MM.1S (cell line): ENCODE data around the gene CTSH.

ENCODE experiments used
- DNase-seq: peaks from one replicate; pipeline ENCODE4 v3.0.0-alpha.2; 2015
- H2AFZ ChIP-seq: fragments of 300-600 bp; sonication (generic); 2 replicates; pipeline ENCODE4 v1.6.0; 2016; ENCODE audit warnings: antibody characterized with exemption, low read length
- H3F3A ChIP-seq: fragments of 300-600 bp; sonication (generic); 2 replicates; pipeline ENCODE4 v1.6.1; 2016; ENCODE audit warnings: mild to moderate bottlenecking, antibody characterized with exemption, low read length, moderate library complexity, mixed read lengths; ENCODE audit not compliant: insufficient read depth
- H3K27ac ChIP-seq: fragments of 300-600 bp; sonication (generic); 2 replicates; pipeline ENCODE4 v1.5.1; 2016; ENCODE audit warnings: mild to moderate bottlenecking, low read length
- H3K27me3 ChIP-seq: fragments of 300-600 bp; sonication (generic); replicated peaks from 2 replicates; pipeline ENCODE4 v1.6.0; 2016; ENCODE audit warnings: low read length; ENCODE audit not compliant: insufficient read depth
- H3K36me3 ChIP-seq: fragments of 300-600 bp; sonication (generic); replicated peaks from 2 replicates; pipeline ENCODE4 v1.6.1; 2016; ENCODE audit warnings: mild to moderate bottlenecking, low read length, mixed read lengths; ENCODE audit not compliant: insufficient read depth
- H3K4me1 ChIP-seq: fragments of 300-600 bp; sonication (generic); 2 replicates; pipeline ENCODE4 v1.6.1; 2016; ENCODE audit warnings: low read length, mixed read lengths
- H3K4me2 ChIP-seq: fragments of 300-600 bp; sonication (generic); 2 replicates; pipeline ENCODE4 v1.6.0; 2016; ENCODE audit warnings: low read depth, low read length
- H3K4me3 ChIP-seq: fragments of 300-600 bp; sonication (generic); 2 replicates; pipeline ENCODE4 v1.5.1; 2016; ENCODE audit warnings: low read length, mixed read lengths
- H3K79me2 ChIP-seq: fragments of 300-600 bp; sonication (generic); 2 replicates; pipeline ENCODE4 v1.6.1; 2016; ENCODE audit warnings: mixed run types, low read length, mixed read lengths
- H3K9ac ChIP-seq: fragments of 300-600 bp; sonication (generic); 2 replicates; pipeline ENCODE4 v1.6.1; 2016; ENCODE audit warnings: low read length, mixed read lengths
- H3K9me2 ChIP-seq: fragments of 300-600 bp; sonication (generic); replicated peaks from 2 replicates; pipeline ENCODE4 v1.6.1; 2016; ENCODE audit warnings: mild to moderate bottlenecking, low read length, mixed read lengths; ENCODE audit not compliant: insufficient read depth
- H3K9me3 ChIP-seq: fragments of 300-600 bp; sonication (generic); replicated peaks from 2 replicates; pipeline ENCODE4 v1.6.1; 2016; ENCODE audit warnings: mild to moderate bottlenecking, low read length, mixed read lengths; ENCODE audit not compliant: insufficient read depth
- H4K20me1 ChIP-seq: fragments of 300-600 bp; sonication (generic); 2 replicates; pipeline ENCODE4 v1.6.1; 2016; ENCODE audit warnings: mild to moderate bottlenecking, low read length, moderate library complexity, mixed read lengths; ENCODE audit not compliant: insufficient read depth
- EZH2 ChIP-seq: fragments of 300-600 bp; sonication (generic); optimal IDR thresholded peaks from 2 replicates; pipeline ENCODE3; 2017; ENCODE audit warnings: low read depth, mild to moderate bottlenecking, antibody characterized with exemption, low read length, mixed read lengths
- EZH2phosphoT487 ChIP-seq: fragments of 300-600 bp; sonication (generic); IDR thresholded peaks from 2 replicates; pipeline ENCODE4 v1.6.1; 2018; ENCODE audit warnings: antibody characterized with exemption, low read length
- TF ChIP-seq, protein P1 (sequence below): fragments of 300-600 bp; sonication (generic); IDR thresholded peaks from 2 replicates; pipeline ENCODE4 v1.5.1; 2016; ENCODE audit warnings: antibody characterized with exemption, low read length, mixed read lengths

CTSH gene

DNA sequence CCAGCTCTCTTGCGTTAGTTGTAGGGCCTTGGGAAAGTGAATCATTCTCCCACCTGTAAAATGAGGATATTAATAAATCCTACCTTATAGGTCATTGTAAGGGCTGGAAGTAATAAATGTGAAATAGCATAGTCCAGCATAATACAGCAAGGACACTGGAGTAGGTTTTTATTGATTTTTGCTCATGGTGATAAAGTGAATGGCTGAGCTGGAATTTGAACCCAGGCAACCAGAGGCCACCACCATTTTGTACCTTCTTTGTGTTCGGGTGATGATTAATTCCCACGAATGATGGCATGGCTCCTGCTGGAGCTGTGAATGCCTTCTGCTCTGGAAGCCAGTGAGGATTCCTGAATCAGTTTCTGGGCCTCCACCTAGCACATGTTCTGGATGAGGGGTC lies 31.8 kb downstream of the CTSH start:
- no peaks in the 10 kb centered on the region for H3K9me2 ChIP-seq
- no peaks in the 10 kb centered on the region for H3K36me3 ChIP-seq
- H3K4me3 ChIP-seq, result no peak overlapping the region
- no peaks in the 10 kb centered on the region for H3F3A ChIP-seq
- H3K9ac ChIP-seq, result no peak overlapping the region
- TF ChIP-seq EZH2phosphoT487, result no peak
- TF ChIP-seq, protein P1, sequence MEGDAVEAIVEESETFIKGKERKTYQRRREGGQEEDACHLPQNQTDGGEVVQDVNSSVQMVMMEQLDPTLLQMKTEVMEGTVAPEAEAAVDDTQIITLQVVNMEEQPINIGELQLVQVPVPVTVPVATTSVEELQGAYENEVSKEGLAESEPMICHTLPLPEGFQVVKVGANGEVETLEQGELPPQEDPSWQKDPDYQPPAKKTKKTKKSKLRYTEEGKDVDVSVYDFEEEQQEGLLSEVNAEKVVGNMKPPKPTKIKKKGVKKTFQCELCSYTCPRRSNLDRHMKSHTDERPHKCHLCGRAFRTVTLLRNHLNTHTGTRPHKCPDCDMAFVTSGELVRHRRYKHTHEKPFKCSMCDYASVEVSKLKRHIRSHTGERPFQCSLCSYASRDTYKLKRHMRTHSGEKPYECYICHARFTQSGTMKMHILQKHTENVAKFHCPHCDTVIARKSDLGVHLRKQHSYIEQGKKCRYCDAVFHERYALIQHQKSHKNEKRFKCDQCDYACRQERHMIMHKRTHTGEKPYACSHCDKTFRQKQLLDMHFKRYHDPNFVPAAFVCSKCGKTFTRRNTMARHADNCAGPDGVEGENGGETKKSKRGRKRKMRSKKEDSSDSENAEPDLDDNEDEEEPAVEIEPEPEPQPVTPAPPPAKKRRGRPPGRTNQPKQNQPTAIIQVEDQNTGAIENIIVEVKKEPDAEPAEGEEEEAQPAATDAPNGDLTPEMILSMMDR, result no peak
- no peak for TF ChIP-seq EZH2
- H3K27ac ChIP-seq, result no peak overlapping the region
- no peaks in the 10 kb centered on the region for H3K27me3 ChIP-seq
- no peaks in the 10 kb centered on the region for H4K20me1 ChIP-seq
- H3K4me2 ChIP-seq, result no peak overlapping the region
- DNase-seq, result no peak
- H3K9me3 ChIP-seq, result no peaks in the 10 kb centered on the region
- no peaks in the 10 kb centered on the region for H3K4me1 ChIP-seq
- H2AFZ ChIP-seq, result no peak overlapping the region
- H3K79me2 ChIP-seq, result no peaks in the 10 kb centered on the region

DNA sequence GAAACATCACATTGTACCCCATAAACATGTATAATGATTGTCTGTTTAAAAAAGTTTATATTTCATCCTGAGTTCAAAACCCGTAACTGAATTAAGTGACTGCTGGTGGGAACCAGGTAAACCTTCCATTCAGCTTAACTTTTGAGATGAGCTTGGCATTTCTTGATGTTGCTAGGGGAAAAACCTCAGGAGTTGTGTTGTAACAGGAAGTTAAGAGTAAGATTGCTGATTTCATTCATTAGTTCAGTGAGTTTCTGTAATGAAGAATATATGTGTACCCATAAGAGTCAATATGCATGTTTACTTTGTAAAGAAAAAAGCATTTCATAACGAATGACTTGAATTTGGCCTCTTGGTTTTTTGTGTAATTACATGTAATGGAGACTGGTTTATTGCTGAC lies 32.5 kb downstream of the CTSH start:
- H3K4me2 ChIP-seq, result no peak overlapping the region
- H3F3A ChIP-seq, result no peaks in the 10 kb centered on the region
- no peaks in the 10 kb centered on the region for H3K27me3 ChIP-seq
- no peaks in the 10 kb centered on the region for H3K9me2 ChIP-seq
- H3K9ac ChIP-seq, result no peak overlapping the region
- H3K36me3 ChIP-seq, result no peaks in the 10 kb centered on the region
- TF ChIP-seq, protein P1, result no peak
- TF ChIP-seq EZH2phosphoT487, result no peak
- no peak for TF ChIP-seq EZH2
- H3K4me1 ChIP-seq, result no peaks in the 10 kb centered on the region
- DNase-seq, result no peak
- H3K27ac ChIP-seq, result no peak overlapping the region
- H2AFZ ChIP-seq, result no peak overlapping the region
- no peaks in the 10 kb centered on the region for H4K20me1 ChIP-seq
- no peak overlapping the region for H3K4me3 ChIP-seq
- no peaks in the 10 kb centered on the region for H3K9me3 ChIP-seq
- no peaks in the 10 kb centered on the region for H3K79me2 ChIP-seq

DNA sequence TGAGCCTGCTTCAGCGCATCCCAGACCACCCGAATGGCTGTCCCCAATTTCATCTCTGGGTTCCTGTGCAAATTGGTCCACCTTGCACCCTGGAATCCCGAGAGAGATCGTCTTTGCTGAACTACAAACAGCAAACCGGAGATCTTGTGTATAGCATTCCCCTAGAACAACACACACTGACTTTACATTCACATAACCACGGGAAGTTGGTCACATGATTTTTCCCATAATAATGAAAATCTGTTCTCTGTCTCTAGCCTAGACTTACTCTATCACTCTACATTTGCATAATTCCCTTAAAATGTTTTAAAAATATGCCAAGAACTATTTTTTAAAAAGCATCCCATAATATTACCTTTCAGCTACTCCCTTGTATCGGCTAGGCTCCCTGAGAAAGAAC lies 34.6 kb downstream of the CTSH start:
- Histone ChIP-seq H3K4me3 (no peak overlapping the region), H3K9ac (no peak overlapping the region), H3K36me3 (no peaks in the 10 kb centered on the region), H3K27me3 (no peaks in the 10 kb centered on the region), H4K20me1 (no peaks in the 10 kb centered on the region), H3K4me2 (no peak overlapping the region), H3K27ac (no peak overlapping the region), H3K79me2 (no peaks in the 10 kb centered on the region), H3F3A (no peaks in the 10 kb centered on the region), H3K4me1 (no peaks in the 10 kb centered on the region), H3K9me3 (no peaks in the 10 kb centered on the region), H2AFZ (no peak overlapping the region), H3K9me2 (no peaks in the 10 kb centered on the region)
- TF ChIP-seq EZH2phosphoT487 (no peak), EZH2 (no peak)
- TF ChIP-seq, protein P1, result no peak
- DNase-seq, result no peak
